ENCODE data around the gene NDUFA5.
"Not testable (repeated sequence)": the region's sequence is repeated elsewhere in the genome, so short reads cannot be mapped to it uniquely, and the experiment has no call there.

NDUFA5 gene

GRCh38 chr7:123527712-123528225, 29.8 kb downstream of the NDUFA5 start:
- not testable (repeated sequence) for H3K9me3 ChIP-seq (ENCODE audit: control insufficient read depth in 2 of 2, low read length in 2 of 2); H3K4me1 ChIP-seq (ENCODE audit: control insufficient read depth in 2 of 2, insufficient read depth in 2 of 2, low read length in 2 of 2); H3K9ac ChIP-seq (ENCODE audit: low read depth in 1 of 2, low read length in 2 of 2); H3K4me3 ChIP-seq (ENCODE audit: low read length in 2 of 2); H3K27ac ChIP-seq (ENCODE audit: low read depth in 2 of 2, low read length in 2 of 2); H3K36me3 ChIP-seq (ENCODE audit: control insufficient read depth in 2 of 2, insufficient read depth in 2 of 2, low read length in 2 of 2); H3K27me3 ChIP-seq (ENCODE audit: control insufficient read depth in 2 of 2, insufficient read depth in 2 of 2, low read length in 2 of 2)

GRCh38 chr7:123526533-123526932, 31.1 kb downstream of the NDUFA5 start:
- H3K9ac ChIP-seq (ENCODE audit: low read depth in 1 of 2, low read length in 2 of 2); H3K9me3 ChIP-seq (ENCODE audit: control insufficient read depth in 2 of 2, low read length in 2 of 2); H3K27me3 ChIP-seq (ENCODE audit: control insufficient read depth in 2 of 2, insufficient read depth in 2 of 2, low read length in 2 of 2); H3K4me1 ChIP-seq (ENCODE audit: control insufficient read depth in 2 of 2, insufficient read depth in 2 of 2, low read length in 2 of 2); H3K36me3 ChIP-seq (ENCODE audit: control insufficient read depth in 2 of 2, insufficient read depth in 2 of 2, low read length in 2 of 2); H3K27ac ChIP-seq (ENCODE audit: low read depth in 2 of 2, low read length in 2 of 2); H3K4me3 ChIP-seq (ENCODE audit: low read length in 2 of 2): not testable (repeated sequence)

DNA sequence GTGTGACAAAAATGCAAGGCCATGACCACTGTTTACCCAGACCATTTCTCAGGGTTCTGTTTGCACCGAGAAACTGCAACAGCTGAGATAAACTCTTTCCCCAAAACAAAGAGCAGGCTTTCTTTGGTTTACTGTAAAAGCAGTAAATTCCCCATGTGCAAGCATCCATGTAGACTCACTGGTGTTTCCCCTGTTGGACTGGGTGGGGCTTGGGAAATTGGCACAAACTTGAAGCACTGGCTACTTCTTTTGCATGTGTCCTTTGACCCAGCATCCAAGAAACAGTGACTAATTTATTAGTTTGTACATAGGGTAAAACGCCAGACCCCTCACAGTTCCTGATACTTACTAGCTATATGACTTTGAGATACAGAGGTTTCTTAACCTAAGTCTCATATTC, 35.6 kb downstream of the NDUFA5 start:
- Histone ChIP-seq H3K4me3 (ENCODE audit: low read length in 2 of 2) (no peak overlapping the region), H3K27ac (ENCODE audit: low read depth in 2 of 2, low read length in 2 of 2) (no peak overlapping the region), H3K36me3 (ENCODE audit: control insufficient read depth in 2 of 2, insufficient read depth in 2 of 2, low read length in 2 of 2) (no peaks in the 10 kb centered on the region), H3K4me1 (ENCODE audit: control insufficient read depth in 2 of 2, insufficient read depth in 2 of 2, low read length in 2 of 2) (no peaks in the 10 kb centered on the region), H3K27me3 (ENCODE audit: control insufficient read depth in 2 of 2, insufficient read depth in 2 of 2, low read length in 2 of 2) (no peaks in the 10 kb centered on the region), H3K9me3 (ENCODE audit: control insufficient read depth in 2 of 2, low read length in 2 of 2) (no peaks in the 10 kb centered on the region), H3K9ac (ENCODE audit: low read depth in 1 of 2, low read length in 2 of 2) (no peak overlapping the region)

- Histone ChIP-seq H3K36me3 (ENCODE audit: control insufficient read depth in 2 of 2, insufficient read depth in 2 of 2, low read length in 2 of 2) (no peaks in the 10 kb centered on the region), H3K9ac (ENCODE audit: low read depth in 1 of 2, low read length in 2 of 2) (no peak overlapping the region), H3K9me3 (ENCODE audit: control insufficient read depth in 2 of 2, low read length in 2 of 2) (no peaks in the 10 kb centered on the region), H3K27me3 (ENCODE audit: control insufficient read depth in 2 of 2, insufficient read depth in 2 of 2, low read length in 2 of 2) (no peaks in the 10 kb centered on the region), H3K4me3 (ENCODE audit: low read length in 2 of 2) (no peak overlapping the region), H3K4me1 (ENCODE audit: control insufficient read depth in 2 of 2, insufficient read depth in 2 of 2, low read length in 2 of 2) (no peaks in the 10 kb centered on the region), H3K27ac (ENCODE audit: low read depth in 2 of 2, low read length in 2 of 2) (no peak overlapping the region)
These were observed 52.4 kb downstream of the NDUFA5 start for GRCh38 chr7:123505221-123505620.

DNA sequence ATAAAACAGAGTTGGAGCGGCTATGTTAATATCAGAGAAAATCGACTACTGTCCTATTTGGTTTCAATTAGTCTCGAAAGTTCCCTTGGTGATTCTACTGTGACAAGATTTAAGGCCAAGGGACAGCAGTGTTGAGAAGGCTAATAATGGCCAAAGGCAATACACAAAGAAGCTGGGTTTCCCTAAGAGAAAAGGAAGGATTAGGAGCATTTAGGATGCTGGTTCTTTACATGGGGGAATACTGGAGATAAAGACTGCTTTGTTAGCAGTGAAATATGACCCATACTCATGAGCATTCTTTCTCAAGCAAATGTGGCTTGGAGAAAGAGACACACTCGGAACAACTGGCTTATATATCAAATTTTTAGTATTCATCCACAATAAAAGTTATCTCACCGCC, 55.4 kb downstream of the NDUFA5 start:
- Histone ChIP-seq H3K27ac (ENCODE audit: low read depth in 2 of 2, low read length in 2 of 2) (no peak overlapping the region), H3K4me1 (ENCODE audit: control insufficient read depth in 2 of 2, insufficient read depth in 2 of 2, low read length in 2 of 2) (no peaks in the 10 kb centered on the region), H3K9ac (ENCODE audit: low read depth in 1 of 2, low read length in 2 of 2) (no peak overlapping the region), H3K4me3 (ENCODE audit: low read length in 2 of 2) (no peak overlapping the region), H3K36me3 (ENCODE audit: control insufficient read depth in 2 of 2, insufficient read depth in 2 of 2, low read length in 2 of 2) (no peaks in the 10 kb centered on the region), H3K27me3 (ENCODE audit: control insufficient read depth in 2 of 2, insufficient read depth in 2 of 2, low read length in 2 of 2) (no peaks in the 10 kb centered on the region), H3K9me3 (ENCODE audit: control insufficient read depth in 2 of 2, low read length in 2 of 2) (no peaks in the 10 kb centered on the region)

GRCh38 chr7:123500878-123501489, 56.6 kb downstream of the NDUFA5 start:
- H3K4me1 ChIP-seq (ENCODE audit: control insufficient read depth in 2 of 2, insufficient read depth in 2 of 2, low read length in 2 of 2) = no peaks in the 10 kb centered on the region
- H3K4me3 ChIP-seq (ENCODE audit: low read length in 2 of 2) = no peak overlapping the region
- H3K9me3 ChIP-seq (ENCODE audit: control insufficient read depth in 2 of 2, low read length in 2 of 2) = no peaks in the 10 kb centered on the region
- no peak overlapping the region for H3K27ac ChIP-seq (ENCODE audit: low read depth in 2 of 2, low read length in 2 of 2)
- H3K36me3 ChIP-seq (ENCODE audit: control insufficient read depth in 2 of 2, insufficient read depth in 2 of 2, low read length in 2 of 2) = no peaks in the 10 kb centered on the region
- H3K27me3 ChIP-seq (ENCODE audit: control insufficient read depth in 2 of 2, insufficient read depth in 2 of 2, low read length in 2 of 2) = no peaks in the 10 kb centered on the region
- H3K9ac ChIP-seq (ENCODE audit: low read depth in 1 of 2, low read length in 2 of 2) = no peak overlapping the region

DNA sequence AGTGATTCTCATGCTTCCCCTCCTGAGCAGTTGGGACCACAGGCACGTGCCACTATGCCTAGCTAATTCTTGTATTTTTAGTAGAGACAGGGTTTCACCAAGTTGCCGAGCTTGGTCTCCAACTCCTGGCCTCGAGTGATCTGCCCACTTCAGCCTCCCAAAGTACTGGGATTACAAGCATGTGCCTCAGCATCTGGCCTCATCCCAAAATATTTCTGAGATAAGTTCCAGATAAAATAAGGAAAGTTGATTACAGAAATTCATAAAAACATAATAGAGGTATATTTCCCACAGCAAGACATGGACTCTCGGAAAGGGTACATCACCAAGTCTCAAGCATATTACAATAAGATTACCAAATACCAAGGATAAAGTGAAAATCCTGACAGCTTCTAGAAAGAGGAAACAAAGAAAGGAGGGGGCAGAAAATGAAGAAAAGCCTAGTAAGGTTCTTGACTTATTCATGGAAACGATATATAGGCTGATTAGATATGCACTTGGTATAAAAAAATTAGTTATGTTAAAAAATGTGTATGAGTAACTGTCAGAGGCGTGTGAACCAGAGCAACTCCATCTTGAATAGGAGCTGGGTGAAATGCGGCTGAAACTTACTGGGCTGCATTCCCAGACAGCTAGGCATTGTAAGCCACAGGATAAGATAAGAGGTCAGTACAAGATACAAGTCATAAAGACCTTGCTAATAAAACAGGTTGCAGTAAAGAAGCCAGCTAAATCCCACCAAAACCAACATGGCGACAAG, 58.2 kb downstream of the NDUFA5 start:
- Histone ChIP-seq H3K4me1 (ENCODE audit: control insufficient read depth in 2 of 2, insufficient read depth in 2 of 2, low read length in 2 of 2) (no peaks in the 10 kb centered on the region), H3K9ac (ENCODE audit: low read depth in 1 of 2, low read length in 2 of 2) (no peak overlapping the region), H3K4me3 (ENCODE audit: low read length in 2 of 2) (no peak overlapping the region)

DNA sequence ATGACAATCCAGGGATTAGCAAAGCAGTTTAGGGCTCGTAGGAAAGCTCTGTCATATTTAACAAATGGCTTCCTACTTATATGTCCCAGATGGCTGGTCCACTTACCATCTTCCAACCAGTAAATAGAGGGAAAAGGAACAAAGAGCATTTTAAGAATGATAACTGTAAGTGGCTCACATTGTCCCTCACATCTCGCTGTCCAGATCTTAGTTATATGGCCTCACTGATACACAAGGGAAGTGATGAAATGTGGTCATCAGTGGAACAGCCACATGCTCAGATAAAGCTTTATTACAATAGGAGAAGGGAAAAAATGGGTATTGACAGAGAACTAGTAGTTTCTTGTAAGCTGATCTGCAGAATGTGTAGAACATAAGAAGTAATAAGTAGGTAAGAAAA, 59.0 kb downstream of the NDUFA5 start:
- Histone ChIP-seq H3K36me3 (ENCODE audit: control insufficient read depth in 2 of 2, insufficient read depth in 2 of 2, low read length in 2 of 2) (no peaks in the 10 kb centered on the region), H3K9ac (ENCODE audit: low read depth in 1 of 2, low read length in 2 of 2) (no peak overlapping the region), H3K27ac (ENCODE audit: low read depth in 2 of 2, low read length in 2 of 2) (no peak overlapping the region), H3K9me3 (ENCODE audit: control insufficient read depth in 2 of 2, low read length in 2 of 2) (no peaks in the 10 kb centered on the region), H3K4me1 (ENCODE audit: control insufficient read depth in 2 of 2, insufficient read depth in 2 of 2, low read length in 2 of 2) (no peaks in the 10 kb centered on the region), H3K4me3 (ENCODE audit: low read length in 2 of 2) (no peak overlapping the region), H3K27me3 (ENCODE audit: control insufficient read depth in 2 of 2, insufficient read depth in 2 of 2, low read length in 2 of 2) (no peaks in the 10 kb centered on the region)

More for the DNA sequence above, 58.2 kb downstream of the NDUFA5 start:
- Histone ChIP-seq H3K27me3 (ENCODE audit: control insufficient read depth in 2 of 2, insufficient read depth in 2 of 2, low read length in 2 of 2) (no peaks in the 10 kb centered on the region), H3K27ac (ENCODE audit: low read depth in 2 of 2, low read length in 2 of 2) (no peak overlapping the region), H3K36me3 (ENCODE audit: control insufficient read depth in 2 of 2, insufficient read depth in 2 of 2, low read length in 2 of 2) (no peaks in the 10 kb centered on the region), H3K9me3 (ENCODE audit: control insufficient read depth in 2 of 2, low read length in 2 of 2) (no peaks in the 10 kb centered on the region)

DNA sequence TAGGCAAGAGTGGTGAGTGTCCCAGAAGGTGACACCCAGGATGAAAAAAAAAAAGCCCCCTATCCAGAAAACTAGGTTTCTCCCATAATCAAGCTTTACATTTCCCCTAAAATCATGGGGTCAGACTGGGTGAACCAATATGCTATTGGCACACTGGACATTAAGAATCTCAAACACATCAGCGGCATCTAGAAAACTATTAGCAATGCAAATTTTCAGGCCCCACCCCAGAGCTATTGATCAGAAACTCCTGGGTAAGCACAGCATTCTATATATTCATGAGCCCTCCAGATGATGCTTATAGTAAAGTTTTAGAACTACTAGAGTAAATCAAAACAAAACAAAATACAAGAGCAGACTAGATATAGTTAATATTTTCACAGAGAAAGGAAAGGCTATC, 59.6 kb downstream of the NDUFA5 start:
- H3K27me3 ChIP-seq (ENCODE audit: control insufficient read depth in 2 of 2, insufficient read depth in 2 of 2, low read length in 2 of 2) = no peaks in the 10 kb centered on the region
- H3K4me1 ChIP-seq (ENCODE audit: control insufficient read depth in 2 of 2, insufficient read depth in 2 of 2, low read length in 2 of 2) = no peaks in the 10 kb centered on the region
- no peaks in the 10 kb centered on the region for H3K36me3 ChIP-seq (ENCODE audit: control insufficient read depth in 2 of 2, insufficient read depth in 2 of 2, low read length in 2 of 2)
- H3K9me3 ChIP-seq (ENCODE audit: control insufficient read depth in 2 of 2, low read length in 2 of 2) = no peaks in the 10 kb centered on the region
- no peak overlapping the region for H3K9ac ChIP-seq (ENCODE audit: low read depth in 1 of 2, low read length in 2 of 2)
- no peak overlapping the region for H3K4me3 ChIP-seq (ENCODE audit: low read length in 2 of 2)
- H3K27ac ChIP-seq (ENCODE audit: low read depth in 2 of 2, low read length in 2 of 2) = no peak overlapping the region

DNA sequence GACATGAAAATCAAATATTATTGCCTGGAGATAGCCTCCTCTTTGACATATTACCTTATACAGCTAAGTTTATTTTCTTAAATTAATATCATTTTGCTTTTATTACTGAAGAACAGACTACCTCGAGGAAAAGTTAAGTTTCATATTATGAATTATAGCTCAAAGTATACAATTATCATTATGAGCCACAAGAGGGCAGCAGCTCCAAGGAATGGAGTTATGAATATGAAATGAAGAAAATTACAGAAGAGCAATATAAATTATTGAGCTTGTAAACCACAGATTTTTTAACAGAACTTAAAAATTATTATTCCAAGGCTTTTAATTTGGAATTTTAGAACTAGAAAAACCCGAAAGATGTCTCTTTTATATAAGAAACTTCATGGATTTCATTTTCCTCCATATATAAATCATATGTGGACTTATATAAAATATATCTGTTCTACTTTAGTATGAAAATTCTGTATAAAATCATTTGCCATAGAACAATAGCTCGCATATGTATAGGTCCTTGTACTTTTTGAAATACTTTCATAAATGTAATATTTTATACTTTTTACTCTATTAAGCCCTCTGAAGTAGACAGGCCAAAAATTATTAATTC, 63.3 kb downstream of the NDUFA5 start:
- no peaks in the 10 kb centered on the region for H3K36me3 ChIP-seq (ENCODE audit: control insufficient read depth in 2 of 2, insufficient read depth in 2 of 2, low read length in 2 of 2)
- H3K4me3 ChIP-seq (ENCODE audit: low read length in 2 of 2) = no peak overlapping the region
- no peaks in the 10 kb centered on the region for H3K9me3 ChIP-seq (ENCODE audit: control insufficient read depth in 2 of 2, low read length in 2 of 2)
- no peak overlapping the region for H3K27ac ChIP-seq (ENCODE audit: low read depth in 2 of 2, low read length in 2 of 2)
- H3K27me3 ChIP-seq (ENCODE audit: control insufficient read depth in 2 of 2, insufficient read depth in 2 of 2, low read length in 2 of 2) = no peaks in the 10 kb centered on the region
- no peaks in the 10 kb centered on the region for H3K4me1 ChIP-seq (ENCODE audit: control insufficient read depth in 2 of 2, insufficient read depth in 2 of 2, low read length in 2 of 2)
- no peak overlapping the region for H3K9ac ChIP-seq (ENCODE audit: low read depth in 1 of 2, low read length in 2 of 2)

Measured in mucosa of rectum (tissue), 2 donors.